Mucosa of descending colon (tissue), 3 donors: ENCODE data around the gene INTS3. TPM values are rescaled to one million over a fixed set of nuclear protein-coding genes. Genes with fewer than 3 reads are reported as not detected.

Experiments
- ATAC-seq: fragments of 200-7000 bp; cut with Tn5 transposase; one replicate; pipeline ENCODE4 v1.9.1; 2020; ENCODE audit warnings: mild to moderate bottlenecking, moderate library complexity
- DNase-seq, 3 donors: peaks; one replicate each; pipeline ENCODE4 v3.0.0-alpha.2; 2020
- H3K36me3 ChIP-seq: fragments of 200-600 bp; one replicate; pipeline ENCODE4 v1.8.0; 2021; ENCODE audit warnings: low read depth, mild to moderate bottlenecking
- H3K4me1 ChIP-seq: fragments of 200-600 bp; one replicate; pipeline ENCODE4 v1.8.0; 2021; ENCODE audit warnings: low read depth, mild to moderate bottlenecking
- H3K4me3 ChIP-seq: fragments of 200-600 bp; one replicate; pipeline ENCODE4 v1.8.0; 2021; ENCODE audit warnings: mild to moderate bottlenecking
- H3K9me3 ChIP-seq: fragments of 200-600 bp; one replicate; pipeline ENCODE4 v1.8.0; 2021; ENCODE audit warnings: mild to moderate bottlenecking
- intact Hi-C, 2 donors: fragments of 100-400 bp; cut with DNase I in 1 of 2; cut with micrococcal nuclease in 1 of 2; formaldehyde crosslinking; loops; one replicate each; pipeline versions ENCODE4 v1.11.0 to v1.11.1; 2022; cut with DNase I, micrococcal nuclease
- total RNA-seq, 3 donors: library from RNA; stranded (reverse); fragmentation: NEBNext Ultra II Directional in 2 of 3; extraction: Animal tissue kit (Norgen Biotek cat#: 25700) in 2 of 3; gene quantifications; one replicate each; pipeline versions ENCODE4 v1.2.1 to v1.2.4, GENCODE V29; 2021 to 2023
- TF ChIP-seq, protein P1 (sequence below): fragments of 200-600 bp; IDR thresholded peaks from one replicate; pipeline ENCODE4 v1.8.0; 2022; ENCODE audit warnings: antibody characterized with exemption, mild to moderate bottlenecking
- donor health status: DM: no; HTN: no; CAD: no; lungs with moderate emphysema.
- donor health status: DM: no; HTN: no; CAD: no.
- donor health status: DM: no; HTN: yes; CAD: no.

The INTS3 gene
- total RNA-seq, 3 donors from 2014 or later, result 30.6 to 52.3 (median 36.1) TPM

DNA sequence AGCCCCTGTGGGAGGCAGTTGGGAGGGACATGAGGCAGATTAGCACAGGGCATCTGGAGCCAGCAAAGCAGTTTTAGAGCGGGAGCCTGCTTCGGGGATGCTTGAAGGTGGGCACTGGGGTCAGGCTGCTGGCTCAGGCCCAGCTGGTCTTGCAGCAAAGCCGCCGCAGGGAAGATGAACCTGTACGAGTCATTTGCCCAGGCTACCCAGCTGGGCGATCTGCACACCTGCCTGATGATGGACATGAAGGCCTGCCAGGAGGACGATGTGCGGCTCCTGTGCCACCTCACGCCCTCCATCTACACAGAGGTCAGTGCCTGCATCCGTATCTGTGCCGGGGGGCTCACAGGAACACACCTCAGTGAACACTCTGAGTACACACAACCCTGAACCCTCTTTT is 39.7 kb downstream of the INTS3 start:
- intact Hi-C loops, result no loop called here
- Histone ChIP-seq H3K36me3 (no peaks in the 10 kb centered on the region), H3K4me1 (peaks cover 19% of the 10 kb centered on the region), H3K9me3 (no peaks in the 10 kb centered on the region), H3K4me3 (no peak overlapping the region)
- DNase-seq, result no peak
- ATAC-seq, result no peak
- TF ChIP-seq, protein P1, sequence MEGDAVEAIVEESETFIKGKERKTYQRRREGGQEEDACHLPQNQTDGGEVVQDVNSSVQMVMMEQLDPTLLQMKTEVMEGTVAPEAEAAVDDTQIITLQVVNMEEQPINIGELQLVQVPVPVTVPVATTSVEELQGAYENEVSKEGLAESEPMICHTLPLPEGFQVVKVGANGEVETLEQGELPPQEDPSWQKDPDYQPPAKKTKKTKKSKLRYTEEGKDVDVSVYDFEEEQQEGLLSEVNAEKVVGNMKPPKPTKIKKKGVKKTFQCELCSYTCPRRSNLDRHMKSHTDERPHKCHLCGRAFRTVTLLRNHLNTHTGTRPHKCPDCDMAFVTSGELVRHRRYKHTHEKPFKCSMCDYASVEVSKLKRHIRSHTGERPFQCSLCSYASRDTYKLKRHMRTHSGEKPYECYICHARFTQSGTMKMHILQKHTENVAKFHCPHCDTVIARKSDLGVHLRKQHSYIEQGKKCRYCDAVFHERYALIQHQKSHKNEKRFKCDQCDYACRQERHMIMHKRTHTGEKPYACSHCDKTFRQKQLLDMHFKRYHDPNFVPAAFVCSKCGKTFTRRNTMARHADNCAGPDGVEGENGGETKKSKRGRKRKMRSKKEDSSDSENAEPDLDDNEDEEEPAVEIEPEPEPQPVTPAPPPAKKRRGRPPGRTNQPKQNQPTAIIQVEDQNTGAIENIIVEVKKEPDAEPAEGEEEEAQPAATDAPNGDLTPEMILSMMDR, result no peak

DNA sequence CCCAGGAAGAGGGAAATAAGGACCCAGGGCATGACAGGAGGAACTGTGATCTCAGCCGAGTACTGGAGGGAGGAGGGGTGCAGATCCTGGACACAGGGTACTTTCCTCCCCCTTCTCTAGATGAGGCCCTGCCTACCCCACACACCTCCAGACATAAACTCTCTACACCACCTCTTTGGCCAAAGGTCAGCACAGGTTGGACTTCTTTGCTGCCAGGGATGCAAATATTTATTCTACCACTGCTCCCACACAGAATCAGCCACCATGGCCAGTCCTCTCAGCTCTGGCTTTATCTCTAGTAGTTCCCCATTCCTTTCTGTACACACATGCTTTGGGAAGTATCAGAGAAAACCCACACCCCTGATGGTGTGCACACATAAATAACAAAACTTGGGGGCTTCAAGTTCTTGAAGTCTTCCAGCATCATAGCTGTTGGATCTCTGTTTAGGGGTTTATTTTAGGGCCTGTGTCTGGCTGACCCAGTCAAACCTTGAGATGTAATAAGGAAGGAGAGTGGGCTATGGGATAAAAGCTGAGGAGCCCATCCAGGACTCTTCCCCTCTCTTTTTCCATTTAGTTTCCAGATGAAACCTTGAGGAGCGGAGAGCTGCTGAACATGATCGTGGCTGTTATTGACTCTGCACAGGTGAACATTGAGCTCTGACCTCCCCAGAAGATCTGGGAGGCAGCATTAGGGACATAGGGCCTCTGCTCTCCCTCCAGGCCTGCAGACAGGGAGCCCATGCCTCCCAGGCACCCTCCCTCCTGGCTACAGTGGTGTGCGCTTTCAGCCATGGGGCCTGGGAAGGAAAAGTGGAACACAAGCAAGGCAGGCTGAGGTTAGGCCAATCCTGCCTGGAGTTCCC is 40.7 kb downstream of the INTS3 start:
- intact Hi-C loops, result no loop called here
- H3K36me3 ChIP-seq, result no peaks in the 10 kb centered on the region
- no peaks in the 10 kb centered on the region for H3K9me3 ChIP-seq
- ATAC-seq (peak; percentile 87), DNase-seq (peak in 1 of 3 donors; percentile 63)
- no peak overlapping the region for H3K4me3 ChIP-seq
- TF ChIP-seq, protein P1, result no peak
- peaks cover 19% of the 10 kb centered on the region for H3K4me1 ChIP-seq

DNA sequence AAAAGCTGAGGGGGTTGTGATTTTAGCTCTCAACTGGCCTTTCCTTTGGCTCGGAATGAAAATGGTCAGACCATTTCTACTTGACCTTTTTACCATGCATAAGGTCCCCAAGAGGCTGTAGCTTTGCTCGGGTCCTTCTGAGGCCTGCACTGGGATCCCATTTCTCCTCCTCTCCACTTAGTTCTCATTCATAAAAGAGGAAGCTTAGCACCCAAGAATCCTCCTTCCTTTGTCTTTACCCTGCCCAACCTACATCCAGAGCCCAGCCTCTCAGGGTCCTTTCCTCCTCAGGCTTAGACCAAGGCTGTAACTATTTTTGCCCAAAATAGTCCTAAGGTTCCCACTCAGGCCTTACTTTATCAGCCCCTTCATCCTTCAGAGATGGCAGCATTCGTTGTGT is 41.4 kb downstream of the INTS3 start:
- intact Hi-C loops, result no loop called here
- TF ChIP-seq, protein P1, result no peak
- Histone ChIP-seq H3K36me3 (no peaks in the 10 kb centered on the region), H3K4me1 (peaks cover 21% of the 10 kb centered on the region), H3K4me3 (no peak overlapping the region), H3K9me3 (no peaks in the 10 kb centered on the region)
- ATAC-seq (no peak), DNase-seq (no peak)

DNA sequence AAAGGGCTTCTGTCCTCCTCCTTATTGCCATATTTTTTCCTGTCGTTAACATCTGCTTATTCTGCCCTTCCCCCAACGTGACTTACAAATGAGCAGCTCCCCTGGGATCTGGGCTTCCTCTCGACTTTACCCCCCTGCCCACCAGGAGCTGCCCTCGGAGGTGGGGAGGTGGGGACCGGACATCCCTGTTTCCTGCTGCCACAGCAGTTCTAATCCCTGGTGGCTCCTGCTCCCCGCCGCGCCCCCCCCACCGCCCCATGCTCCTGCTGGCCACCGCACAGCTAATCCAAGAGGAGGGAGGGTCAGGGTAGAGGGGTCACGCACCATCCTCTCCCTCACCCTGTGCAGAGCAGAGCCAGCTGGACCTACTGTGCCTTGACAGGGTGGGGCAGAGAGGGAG is 42.9 kb downstream of the INTS3 start:
- DNase-seq, result no peak
- Histone ChIP-seq H3K36me3 (no peaks in the 10 kb centered on the region), H3K4me1 (peaks cover 24% of the 10 kb centered on the region), H3K9me3 (no peaks in the 10 kb centered on the region), H3K4me3 (no peak overlapping the region)
- intact Hi-C loops, result no loop called here
- no peak for ATAC-seq
- TF ChIP-seq, protein P1, result no peak

DNA sequence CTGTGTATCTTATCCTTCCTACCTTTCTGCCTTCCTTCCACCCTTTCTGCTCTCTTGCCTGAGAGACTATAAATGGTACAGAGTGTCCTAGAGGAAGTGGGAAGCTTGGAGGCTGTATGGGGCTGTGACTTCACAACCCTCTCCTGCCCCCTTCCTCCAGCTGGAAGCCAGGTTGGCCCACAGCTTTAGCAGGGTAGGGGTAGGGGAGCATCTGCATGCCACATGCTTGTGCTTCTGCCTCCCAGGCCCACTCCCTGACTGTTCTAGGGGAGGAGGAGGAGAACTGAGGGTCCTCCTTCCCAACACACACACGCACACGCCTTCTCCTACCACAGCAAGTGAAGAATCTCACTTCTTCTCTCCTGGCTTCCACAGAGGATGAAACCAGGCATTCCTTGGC is 43.4 kb downstream of the INTS3 start:
- Histone ChIP-seq H3K36me3 (no peaks in the 10 kb centered on the region), H3K4me3 (no peak overlapping the region), H3K9me3 (no peaks in the 10 kb centered on the region), H3K4me1 (peaks cover 28% of the 10 kb centered on the region)
- TF ChIP-seq, protein P1, result no peak
- intact Hi-C loops, result no loop called here
- DNase-seq (no peak), ATAC-seq (no peak)
